ENCODE data around the gene ICOSLG.

GRCh38 chr21:44282370-44282769, 41.6 kb upstream of the ICOSLG start:
- TF ChIP-seq ZNF33B (CRISPR knock-in tag; IDR thresholded peaks at IDR 0.05) (no peak), HOXA7 (CRISPR knock-in tag; IDR thresholded peaks at IDR 0.05) (no peak), HDAC1 (CRISPR knock-in tag; IDR thresholded peaks at IDR 0.05) (no peak), FOXJ3 (CRISPR knock-in tag; IDR thresholded peaks at IDR 0.05; ENCODE audit: borderline replicate concordance) (no peak), SIN3A (IDR thresholded peaks at IDR 0.05; ENCODE audit: borderline replicate concordance, low read depth, low read length) (no peak)
